T-helper 2 cell (primary cell): ENCODE results near the gene STARD5.

Source experiments
- DNase-seq, 5 experiments: peaks; one replicate each; pipeline versions ENCODE4 v3.0.0 to v3.0.0-alpha.2; 2012 to 2022

The STARD5 gene

DNA sequence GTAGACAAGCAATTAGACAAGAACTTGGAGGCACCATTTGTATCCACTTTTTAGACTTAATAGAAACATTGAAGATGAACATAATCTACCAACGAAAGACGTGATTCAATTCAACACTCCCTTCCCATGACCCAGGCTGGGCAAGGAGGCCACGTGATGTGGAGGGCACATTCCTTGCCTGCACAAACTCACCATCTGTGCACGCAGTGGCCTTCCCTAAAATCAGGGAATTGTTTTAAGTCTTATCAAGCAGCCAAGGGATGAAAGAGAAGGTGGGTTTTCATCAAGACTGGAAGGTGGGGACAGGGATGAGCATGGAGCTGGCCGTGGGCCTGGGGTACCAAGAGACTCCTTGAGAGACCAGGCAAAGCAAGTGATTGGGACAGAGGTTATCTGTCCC lies 13.5 kb downstream of the STARD5 start:
- no peak for DNase-seq

DNA sequence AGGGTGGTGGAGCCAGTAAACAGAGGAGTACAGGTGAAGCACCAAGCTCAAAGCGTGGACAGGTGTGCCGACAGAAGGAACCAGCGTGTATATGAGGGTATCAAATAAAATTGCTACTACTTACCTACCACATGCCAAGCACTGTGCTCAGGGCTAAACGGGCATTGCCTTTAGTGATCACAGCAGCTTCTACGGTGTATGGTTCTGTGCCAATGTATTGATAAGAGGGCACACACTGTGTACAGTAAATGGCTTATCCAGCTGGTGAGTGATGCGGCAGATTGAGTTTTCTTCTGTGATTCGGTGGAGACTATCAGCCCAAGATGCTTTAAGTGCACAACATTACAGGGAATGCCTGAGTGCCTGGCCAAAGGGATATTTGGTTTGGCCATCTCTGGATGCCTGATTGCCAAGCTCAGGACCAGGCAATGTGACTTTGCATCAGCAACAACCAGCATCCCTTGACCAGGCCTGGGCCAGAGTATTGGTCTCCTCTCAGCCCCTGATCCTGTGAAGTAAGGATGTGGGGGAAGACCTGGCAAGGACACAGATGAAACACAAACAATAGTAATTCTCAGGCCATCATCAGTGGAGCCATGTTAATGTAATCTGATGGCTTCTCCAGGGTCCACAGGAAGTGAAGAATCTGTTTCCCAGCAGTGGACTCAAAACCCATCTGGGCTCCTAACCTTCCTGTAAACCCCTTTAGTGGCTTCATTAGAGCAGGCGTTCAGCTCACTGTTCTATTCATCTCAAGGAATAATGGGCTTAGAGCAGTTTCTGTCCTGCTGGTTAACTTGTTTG lies 14.1 kb downstream of the STARD5 start:
- DNase-seq: no peak

DNA sequence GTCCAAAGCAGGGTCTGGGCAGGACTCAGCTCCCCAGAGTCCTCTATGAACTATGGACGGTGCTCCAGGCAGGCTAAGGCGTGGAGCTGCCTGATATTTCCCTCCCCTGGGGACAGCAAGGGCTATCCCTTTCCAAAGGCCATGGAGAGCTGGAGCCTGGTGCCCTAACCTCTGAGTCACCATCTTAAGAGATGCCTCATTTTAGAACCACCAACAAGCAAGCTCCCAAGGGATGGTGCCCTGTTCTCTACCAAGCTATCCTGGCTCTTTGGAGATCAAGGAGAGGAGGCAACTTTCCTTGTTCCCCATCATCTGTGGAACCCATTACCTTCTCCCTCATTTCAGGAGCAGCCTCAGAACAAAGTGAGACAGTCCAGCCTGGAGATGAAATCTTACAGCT lies 15.7 kb downstream of the STARD5 start:
- DNase-seq: no peak

DNA sequence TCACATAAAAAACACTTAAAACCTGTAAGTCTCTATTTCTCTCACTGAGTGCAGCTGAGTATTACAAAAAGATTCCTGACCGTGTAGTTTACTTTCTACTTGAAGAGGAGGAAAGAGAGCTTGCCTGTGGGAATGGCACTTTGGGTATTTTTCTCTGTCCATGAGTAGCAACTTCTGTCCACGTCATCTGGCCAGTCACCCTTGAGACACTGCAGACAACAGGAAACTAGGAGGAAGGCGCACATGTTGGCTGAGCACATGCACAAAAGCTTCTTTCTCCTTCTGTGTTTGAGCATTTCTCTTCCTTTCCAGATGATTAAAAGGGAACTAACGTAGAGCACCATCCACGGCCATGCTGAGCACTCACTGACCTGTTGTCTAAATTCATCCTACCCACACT lies 19.7 kb downstream of the STARD5 start:
- no peak for DNase-seq

DNA sequence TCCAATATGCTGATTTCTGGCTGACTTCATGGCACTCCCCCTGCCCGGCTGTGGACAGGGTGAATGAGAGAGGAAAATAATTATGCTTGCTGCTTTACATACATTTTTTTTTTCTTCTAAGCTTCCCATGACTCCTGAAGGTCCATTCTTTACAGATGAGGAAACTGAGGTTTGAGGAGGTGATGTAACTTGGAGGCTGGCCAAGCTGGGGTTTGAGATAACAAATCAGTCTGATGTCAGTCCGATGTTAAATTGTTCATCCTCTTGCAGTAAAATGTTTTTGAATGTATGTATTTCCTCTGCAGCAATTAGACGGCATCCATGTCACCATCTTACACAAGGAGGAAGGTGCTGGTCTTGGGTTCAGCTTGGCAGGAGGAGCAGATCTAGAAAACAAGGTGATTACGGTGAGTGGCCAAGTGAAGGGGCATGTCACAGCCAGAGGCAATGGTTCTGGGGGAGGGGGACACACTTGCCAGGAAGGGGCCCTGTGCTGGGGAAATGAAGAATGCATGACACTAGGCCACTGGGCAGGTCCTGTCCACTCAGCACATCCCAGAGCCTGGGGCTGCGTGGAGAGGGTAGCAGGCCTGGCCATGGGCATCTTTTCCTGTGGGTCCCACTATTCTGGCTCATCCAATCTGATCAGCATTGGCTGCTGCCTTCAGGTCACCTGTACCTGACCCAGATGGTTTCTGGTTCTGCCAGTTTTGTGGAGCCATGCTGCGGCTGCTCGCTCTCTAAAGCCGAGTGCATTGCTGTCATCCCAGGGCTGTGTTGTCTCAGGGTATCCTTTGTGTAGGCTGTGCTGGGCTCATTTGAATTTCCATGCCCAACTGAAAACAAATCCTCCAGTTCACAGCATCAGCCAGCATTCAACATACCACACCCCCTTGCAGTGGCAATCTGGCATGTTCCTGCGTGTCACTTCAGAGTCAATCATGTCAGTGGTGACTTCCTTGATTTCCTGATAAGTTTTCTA lies 20.4 kb downstream of the STARD5 start:
- DNase-seq: peak in 2 of 5 experiments; percentile 36 to 83

DNA sequence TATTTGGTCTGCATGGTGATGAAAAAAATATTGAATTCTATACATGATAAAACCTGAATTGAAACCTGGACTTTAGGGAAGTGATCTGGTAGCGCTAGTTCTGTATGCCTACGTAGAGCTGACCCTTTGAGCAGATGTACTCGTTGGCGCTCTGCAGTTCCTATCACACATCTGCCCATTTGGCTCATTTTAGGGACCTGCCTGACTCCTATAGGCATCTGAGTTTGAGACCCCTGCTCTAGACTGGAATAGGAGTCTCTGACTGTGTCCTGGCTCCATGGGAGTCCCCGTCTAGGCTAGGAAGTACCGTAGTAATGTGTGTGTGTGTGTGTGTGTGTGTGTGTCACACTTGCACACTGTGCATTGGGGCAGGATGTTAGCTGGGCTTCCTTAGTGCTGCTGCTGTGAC lies 21.2 kb downstream of the STARD5 start:
- peak in 2 of 5 experiments; percentile 30 to 74 for DNase-seq

DNA sequence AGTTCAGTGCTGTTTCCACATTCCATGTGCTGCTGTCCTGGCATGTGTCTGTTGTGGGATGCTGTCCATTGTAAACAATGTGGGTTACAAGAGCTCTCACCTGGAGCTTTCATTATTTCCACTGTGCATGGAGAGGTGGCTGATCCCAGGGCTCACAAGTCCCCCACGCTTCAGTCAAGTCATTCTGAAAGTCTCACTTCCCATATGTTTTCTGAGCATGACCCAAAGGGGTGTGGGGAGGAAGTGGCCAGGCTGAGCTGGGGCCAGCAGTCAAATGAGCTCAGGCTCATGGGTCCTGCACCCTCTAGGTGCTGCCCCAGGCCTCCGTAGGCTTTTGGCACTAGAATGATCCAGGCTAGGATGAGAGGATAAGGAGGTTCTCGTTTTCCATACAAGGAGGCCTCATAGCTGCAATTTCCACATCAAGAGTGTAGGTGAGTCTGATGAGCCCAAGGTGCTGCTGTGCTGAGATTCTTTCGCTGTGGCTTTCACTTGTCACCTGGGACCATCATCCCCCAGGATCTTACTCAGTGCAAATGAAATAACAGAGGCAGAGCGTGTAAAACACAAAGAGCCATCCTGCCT lies 22.0 kb downstream of the STARD5 start:
- peak in 1 of 5 experiments; percentile 67 for DNase-seq

DNA sequence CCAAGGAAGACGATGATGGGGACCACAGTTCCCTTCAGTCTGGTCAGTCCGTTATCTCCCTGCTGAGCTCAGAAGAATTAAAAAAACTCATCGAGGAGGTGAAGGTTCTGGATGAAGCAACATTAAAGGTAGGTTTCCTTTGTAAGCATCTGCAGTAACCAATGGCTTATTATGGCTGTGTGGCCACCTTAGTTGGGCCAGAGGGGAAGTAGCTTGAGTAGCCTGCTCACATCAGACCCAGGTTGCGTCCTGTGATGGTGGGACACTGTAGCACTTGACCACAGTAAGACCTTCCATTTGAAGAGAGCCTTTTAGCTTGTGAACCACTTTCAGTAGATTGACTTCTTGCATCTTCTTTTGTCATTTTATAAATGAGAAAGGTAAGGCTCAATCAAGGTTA lies 22.6 kb downstream of the STARD5 start:
- DNase-seq: no peak

DNA sequence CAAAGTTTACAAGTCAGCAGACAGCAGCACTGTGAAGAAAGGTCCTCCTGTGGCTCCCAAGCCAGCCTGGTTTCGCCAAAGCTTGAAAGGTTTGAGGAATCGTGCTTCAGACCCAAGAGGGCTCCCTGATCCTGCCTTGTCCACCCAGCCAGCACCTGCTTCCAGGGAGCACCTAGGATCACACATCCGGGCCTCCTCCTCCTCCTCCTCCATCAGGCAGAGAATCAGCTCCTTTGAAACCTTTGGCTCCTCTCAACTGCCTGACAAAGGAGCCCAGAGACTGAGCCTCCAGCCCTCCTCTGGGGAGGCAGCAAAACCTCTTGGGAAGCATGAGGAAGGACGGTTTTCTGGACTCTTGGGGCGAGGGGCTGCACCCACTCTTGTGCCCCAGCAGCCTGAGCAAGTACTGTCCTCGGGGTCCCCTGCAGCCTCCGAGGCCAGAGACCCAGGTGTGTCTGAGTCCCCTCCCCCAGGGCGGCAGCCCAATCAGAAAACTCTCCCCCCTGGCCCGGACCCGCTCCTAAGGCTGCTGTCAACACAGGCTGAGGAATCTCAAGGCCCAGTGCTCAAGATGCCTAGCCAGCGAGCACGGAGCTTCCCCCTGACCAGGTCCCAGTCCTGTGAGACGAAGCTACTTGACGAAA lies 24.2 kb downstream of the STARD5 start:
- DNase-seq: no peak

DNA sequence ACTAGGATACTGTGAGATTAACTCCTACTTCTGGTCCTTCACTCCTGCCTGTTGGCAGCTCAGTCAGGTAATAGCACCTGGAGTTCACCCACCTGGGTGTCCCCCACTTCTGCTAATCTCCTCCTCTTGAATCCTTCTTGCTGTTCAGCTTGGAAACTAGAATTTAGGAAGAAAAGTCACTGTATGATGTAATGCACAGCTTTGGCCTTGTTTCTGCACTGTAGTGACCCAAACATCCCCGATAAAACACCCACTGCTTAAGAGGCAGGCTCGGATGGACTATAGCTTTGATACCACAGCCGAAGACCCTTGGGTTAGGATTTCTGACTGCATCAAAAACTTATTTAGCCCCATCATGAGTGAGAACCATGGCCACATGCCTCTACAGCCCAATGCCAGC lies 24.8 kb downstream of the STARD5 start:
- no peak for DNase-seq

DNA sequence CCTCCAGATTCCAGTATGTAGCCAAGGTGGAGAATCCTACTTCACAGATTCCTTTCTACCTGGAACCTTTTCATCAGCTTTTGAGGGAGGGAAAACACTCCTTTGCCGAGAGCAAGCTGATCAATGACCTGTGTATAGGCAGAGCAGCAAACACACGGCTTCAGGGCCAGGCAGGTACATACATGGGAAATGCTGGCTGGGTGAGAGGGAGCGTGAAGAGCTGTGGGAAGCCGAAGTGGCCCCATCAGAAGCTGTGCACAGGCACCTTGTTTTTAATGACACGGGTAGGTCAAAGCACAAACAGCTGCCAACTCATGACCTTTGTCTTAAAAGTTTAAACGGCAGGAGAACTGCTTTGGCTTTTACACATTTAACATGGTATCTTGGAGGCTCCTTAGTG lies 25.3 kb downstream of the STARD5 start:
- no peak for DNase-seq

DNA sequence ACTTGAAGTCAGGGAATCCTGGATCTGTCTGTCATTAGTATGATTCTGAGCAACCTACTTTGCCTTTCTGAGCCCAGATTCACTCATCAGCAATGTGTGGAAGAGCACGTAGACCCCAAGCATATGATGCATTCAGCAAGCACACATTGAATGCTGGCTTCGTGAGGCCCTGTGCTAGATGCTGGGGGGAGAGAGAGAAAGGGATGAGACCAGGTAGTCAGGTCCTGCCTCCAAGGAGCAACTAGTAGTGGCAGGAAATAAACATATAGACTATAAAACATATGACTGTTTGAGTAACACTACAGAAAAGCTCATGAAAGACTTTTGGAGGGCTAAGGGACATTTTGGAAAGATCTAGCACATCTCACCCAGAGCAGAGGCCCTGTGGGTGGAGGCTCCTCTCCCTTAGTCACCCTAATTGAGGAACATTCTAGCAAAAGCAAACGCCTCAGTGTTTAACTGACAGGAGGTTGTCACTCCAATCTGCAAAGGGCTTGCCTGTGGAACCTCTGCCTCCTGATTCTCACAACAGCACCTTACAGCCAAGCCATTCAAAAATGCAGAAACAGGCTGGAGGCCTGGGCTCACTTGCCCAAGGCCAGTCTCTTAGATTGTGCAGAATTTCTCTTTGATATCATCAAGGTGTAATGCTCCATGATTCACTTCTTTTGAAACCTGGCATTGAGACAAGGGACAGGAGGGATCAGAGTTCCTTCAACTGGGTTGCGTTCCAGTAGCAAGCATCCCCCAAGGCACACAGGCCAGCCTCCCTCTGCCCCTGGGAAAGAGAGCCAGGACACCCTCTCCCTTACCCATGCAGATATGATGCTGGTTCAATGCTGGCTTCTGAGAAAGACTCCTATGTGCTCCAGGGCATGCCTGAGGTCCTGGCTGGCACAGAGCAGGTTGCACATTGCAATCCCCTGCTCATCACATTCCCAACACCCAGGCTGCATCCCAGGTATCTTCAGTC lies 26.1 kb downstream of the STARD5 start:
- DNase-seq: peak in 1 of 5 experiments; percentile 48

DNA sequence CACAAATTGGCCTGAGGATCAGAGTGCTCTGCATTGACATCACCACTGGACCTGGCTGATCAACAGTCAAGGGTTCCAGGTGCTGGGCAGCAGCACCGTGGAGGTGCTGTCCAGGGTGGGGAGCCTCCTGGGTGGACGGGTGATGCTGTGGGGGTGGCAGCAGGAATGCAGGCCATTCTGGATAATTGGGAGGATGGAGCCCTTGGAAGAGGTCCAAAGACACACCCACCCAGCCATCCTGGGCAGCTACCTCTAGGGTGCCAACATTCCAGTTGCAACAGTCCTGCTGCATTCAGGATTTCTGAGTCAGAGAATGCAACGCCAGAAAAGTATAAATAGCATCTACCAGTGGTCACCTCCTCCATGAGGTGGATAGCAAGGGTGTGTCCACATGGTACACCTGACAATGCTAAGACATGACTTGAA lies 26.8 kb downstream of the STARD5 start:
- no peak for DNase-seq

DNA sequence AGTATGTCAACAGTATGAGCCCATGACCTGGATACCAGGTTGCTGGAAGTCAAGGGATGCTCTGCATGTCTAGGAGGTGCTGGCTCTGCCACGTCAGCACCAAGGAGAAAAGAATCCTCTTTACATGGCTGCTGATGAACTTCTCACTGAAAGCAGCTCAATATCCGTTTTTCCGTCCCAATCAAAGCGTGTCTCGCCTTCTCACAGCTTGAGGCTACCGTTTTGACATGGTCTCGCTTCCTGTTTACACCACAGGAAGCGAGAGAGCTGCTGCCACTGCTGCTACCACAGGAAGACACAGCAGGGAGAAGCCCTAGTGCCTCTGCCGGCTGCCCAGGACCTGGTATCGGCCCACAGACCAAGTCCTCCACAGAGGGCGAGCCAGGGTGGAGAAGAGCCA lies 27.3 kb downstream of the STARD5 start:
- peak; percentile 26 to 98 (median 63) for DNase-seq

DNA sequence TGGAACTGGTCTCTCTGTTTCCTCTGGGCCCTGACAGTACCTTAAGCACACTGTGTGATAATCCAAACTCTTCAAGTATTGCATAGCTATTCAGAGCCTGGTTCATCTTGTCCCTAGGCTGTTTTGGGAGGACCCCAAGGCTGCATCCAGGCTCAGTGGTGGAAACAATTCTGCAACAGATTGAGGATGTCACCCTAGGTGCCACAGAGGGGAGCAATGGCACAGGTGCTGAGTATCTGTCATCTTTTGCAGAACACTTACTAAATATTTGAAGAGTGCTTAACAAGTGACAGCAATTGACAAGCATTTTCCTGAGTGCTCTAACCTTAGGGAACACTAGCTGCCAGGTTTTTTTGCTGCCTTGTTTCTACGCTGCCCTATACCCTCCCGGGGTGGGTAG lies 27.8 kb downstream of the STARD5 start:
- DNase-seq: no peak

DNA sequence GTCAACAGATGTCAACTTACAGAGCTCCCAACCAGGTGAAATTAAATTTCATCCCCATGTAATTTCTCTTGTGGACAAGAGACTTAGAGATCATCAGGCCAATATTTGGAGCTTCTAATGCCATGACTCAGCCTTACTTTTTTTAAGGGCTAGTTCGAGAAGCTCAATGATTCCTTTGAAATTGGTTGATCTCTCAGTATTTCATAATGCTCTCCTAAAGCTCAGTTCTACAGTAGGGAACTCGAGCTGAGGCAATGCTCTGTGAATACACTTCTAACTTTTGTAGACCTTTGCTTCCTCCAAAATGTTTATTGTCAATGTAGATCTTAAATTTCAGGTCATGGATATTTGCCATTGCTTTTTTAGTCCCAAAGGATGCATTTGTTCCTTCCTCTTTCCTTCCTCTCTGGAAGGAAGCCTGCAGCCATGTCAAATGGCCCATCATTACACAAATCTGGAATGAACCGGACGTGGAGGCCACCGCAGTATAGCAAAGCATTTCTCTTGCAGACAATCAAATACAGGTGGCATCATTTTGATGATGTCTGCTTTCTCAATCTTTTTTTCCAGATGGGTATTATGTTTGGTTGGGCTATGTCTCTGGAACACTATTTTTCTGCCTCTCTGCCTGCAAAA lies 28.3 kb downstream of the STARD5 start:
- peak in 1 of 5 experiments; percentile 77 for DNase-seq

DNA sequence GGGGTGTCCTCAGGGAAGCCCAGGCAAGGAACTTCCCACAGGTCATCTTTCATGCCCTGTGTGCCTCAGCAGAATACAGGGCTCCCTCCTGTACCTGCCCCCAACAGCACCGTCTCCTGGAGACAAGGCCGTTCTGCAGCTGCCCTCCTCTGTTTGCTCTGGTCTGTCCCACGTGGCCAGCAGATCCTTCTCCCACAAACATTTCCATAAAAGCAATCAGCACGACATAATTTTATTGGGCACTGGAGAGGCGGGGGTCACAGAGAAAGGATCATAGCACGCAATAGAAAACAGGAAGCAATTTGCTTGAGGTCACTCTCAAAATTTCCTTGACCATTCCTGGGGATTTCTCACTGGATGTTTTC lies 29.4 kb downstream of the STARD5 start:
- DNase-seq: peak in 1 of 5 experiments; percentile 52

DNA sequence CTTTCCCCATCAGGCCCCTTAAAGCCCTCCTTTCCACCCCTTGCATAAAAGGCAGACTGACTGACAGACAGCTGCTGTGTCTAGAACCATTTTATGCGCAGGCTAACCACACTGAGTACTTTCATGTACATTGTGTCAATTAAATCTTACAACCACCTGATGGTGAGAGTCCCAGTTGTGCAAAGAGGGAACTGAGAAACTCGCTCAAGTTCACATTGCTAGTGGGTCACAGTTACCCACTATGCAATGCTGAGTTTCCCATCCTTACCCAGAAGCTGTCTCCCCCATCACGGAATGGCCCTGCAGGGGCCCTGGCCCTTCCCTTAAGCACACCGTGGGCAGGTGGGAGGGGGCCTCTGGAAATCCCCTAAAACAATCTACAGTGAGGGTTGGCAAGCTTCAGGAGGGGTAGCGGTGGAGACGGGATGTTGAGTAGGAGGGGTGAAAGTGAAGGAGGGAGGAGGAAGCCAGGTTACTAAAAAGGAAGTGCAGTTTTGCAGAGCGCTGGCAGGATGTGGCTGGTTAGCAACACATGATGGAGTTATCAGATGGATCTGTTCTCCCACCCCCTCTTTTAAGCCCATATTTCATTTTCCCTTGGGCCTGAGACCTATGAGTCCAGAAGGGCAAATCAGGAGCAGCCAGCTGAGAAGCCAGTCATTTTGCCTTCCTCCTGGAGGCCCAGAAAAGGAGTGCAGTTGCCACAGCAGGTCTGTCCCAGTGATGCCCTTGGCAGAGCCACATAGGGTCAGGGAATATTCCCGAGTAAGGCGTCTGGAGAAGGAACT lies 30.0 kb downstream of the STARD5 start:
- DNase-seq: peak; percentile 30 to 98 (median 69)

DNA sequence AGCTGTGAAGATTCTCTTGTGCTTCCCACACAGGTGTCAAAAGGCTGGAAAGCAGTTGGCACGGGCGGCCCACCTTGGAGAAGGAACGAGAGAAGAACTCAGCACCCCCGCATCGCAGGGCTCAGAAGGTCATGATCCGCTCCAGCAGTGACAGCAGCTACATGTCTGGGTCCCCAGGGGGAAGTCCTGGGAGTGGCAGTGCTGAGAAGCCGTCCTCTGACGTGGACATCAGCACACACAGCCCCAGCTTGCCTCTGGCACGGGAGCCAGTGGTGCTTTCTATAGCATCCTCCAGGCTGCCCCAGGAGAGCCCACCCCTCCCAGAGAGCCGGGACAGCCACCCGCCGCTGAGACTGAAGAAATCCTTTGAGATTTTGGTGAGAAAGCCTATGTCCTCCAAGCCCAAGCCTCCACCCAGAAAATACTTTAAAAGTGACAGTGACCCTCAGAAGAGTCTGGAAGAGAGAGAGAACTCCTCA lies 31.4 kb downstream of the STARD5 start:
- peak; percentile 22 to 82 (median 41) for DNase-seq
